Activated CD4-positive, alpha-beta T cell treated with anti-CD3 and anti-CD28 coated beads for 36 hours (primary cell): Measurements from ENCODE around the gene TLR1. TPM values are rescaled to one million over a fixed set of nuclear protein-coding genes. Genes with fewer than 3 reads are reported as not detected.

Experiments
- ATAC-seq: fragments of 200-7000 bp; cut with Tn5 transposase; one replicate; pipeline ENCODE4 v1.10.0; 2021; ENCODE audit warnings: mild to moderate bottlenecking, moderate library complexity
- CTCF ChIA-PET: fragments of 350-600 bp; sonication (Branson Sonifier 250); formaldehyde crosslinking; loops from one replicate; lab custom pipeline; 2021; ENCODE audit warnings: antibody characterized with exemption; lab: Charles Lee
- POLR2A ChIA-PET: fragments of 350-600 bp; sonication (Branson Sonifier 250); formaldehyde crosslinking; loops from one replicate; lab custom pipeline; 2021; ENCODE audit warnings: antibody characterized with exemption, inconsistent platforms; lab: Charles Lee
- DNase-seq: peaks from one replicate; pipeline ENCODE4 v3.0.0-alpha.2; 2020
- H3K27ac Mint-ChIP-seq: one replicate; pipeline ENCODE4 v1.8.0; 2021; ENCODE audit warnings: mixed read lengths
- H3K27me3 Mint-ChIP-seq: one replicate; pipeline ENCODE4 v1.8.0; 2021; ENCODE audit warnings: mixed read lengths
- H3K36me3 Mint-ChIP-seq: one replicate; pipeline ENCODE4 v1.8.0; 2021; ENCODE audit warnings: low read depth, mixed read lengths
- H3K4me1 Mint-ChIP-seq: one replicate; pipeline ENCODE4 v1.8.0; 2021; ENCODE audit warnings: mixed read lengths
- H3K4me3 Mint-ChIP-seq: one replicate; pipeline ENCODE4 v1.8.0; 2021; ENCODE audit warnings: mild to moderate bottlenecking, moderate library complexity, mixed read lengths
- H3K9me3 Mint-ChIP-seq: one replicate; pipeline ENCODE4 v1.8.0; 2021; ENCODE audit warnings: low read depth, mixed read lengths
- intact Hi-C, 2 experiments: fragments of 100-400 bp; cut with DNase I in 1 of 2; cut with micrococcal nuclease in 1 of 2; formaldehyde crosslinking; loops; one replicate each; pipeline versions ENCODE4 v1.14.2 to v1.15.1; 2022 to 2024; cut with DNase I, micrococcal nuclease
- total RNA-seq, 2 experiments: library from RNA; stranded (reverse); gene quantifications; one replicate each; pipeline ENCODE4 v1.2.3, GENCODE V29; 2021

Gene TLR1
- total RNA-seq, 2 experiments from 2014 or later = 1.5 to 1.7 TPM

- peak; percentile 77 for DNase-seq
- POLR2A ChIA-PET = interaction anchor here (0.5 to 0.9 kb wide), 3 partner anchors 23 to 236 kb away, joined by 3 to 5 read pairs (median 3); partner anchors contain the start of gene TLR10
- no peaks in the 10 kb centered on the region for H3K36me3 Mint-ChIP-seq
Observed at GRCh38 chr4:38759113-38759789, 45.3 kb downstream of the TLR1 start.

GRCh38 chr4:38757945-38758600 lies 46.5 kb downstream of the TLR1 start:
- no peak overlapping the region for H3K4me3 Mint-ChIP-seq
- CTCF ChIA-PET = interaction anchor here (0.5 to 7.2 kb wide), 13 partner anchors 18 to 688 kb away, joined by 4 to 99 read pairs (median 12); partner anchors contain the start of genes TLR1, TLR10 and TLR6
- ATAC-seq = peak; percentile 21

More at GRCh38 chr4:38759113-38759789, 45.3 kb downstream of the TLR1 start:
- ATAC-seq = peak; percentile 85
- intact Hi-C loops = loop anchor here (1.0 to 2.0 kb wide), 7 partner anchors 24 to 376 kb away; partner anchors contain the start of genes TLR1 (in 2 of the 2) and TLR6 (in 2 of the 2)
- CTCF ChIA-PET = interaction anchor here (0.6 to 7.2 kb wide), 54 partner anchors 10 to 1193 kb away, joined by 3 to 99 read pairs (median 4); partner anchors contain the start of genes FAM114A1, TLR1, TLR10 and TLR6
- peaks cover 15% of the 10 kb centered on the region for H3K4me1 Mint-ChIP-seq
- no peaks in the 10 kb centered on the region for H3K27me3 Mint-ChIP-seq
- no peak overlapping the region for H3K27ac Mint-ChIP-seq
- H3K9me3 Mint-ChIP-seq = no peaks in the 10 kb centered on the region
- H3K4me3 Mint-ChIP-seq = no peak overlapping the region

GRCh38 chr4:38752941-38753806 lies 51.4 kb downstream of the TLR1 start:
- ATAC-seq = no peak
- DNase-seq = no peak
- H3K36me3 Mint-ChIP-seq = peaks cover 4% of the 10 kb centered on the region
- peaks cover 4% of the 10 kb centered on the region for H3K9me3 Mint-ChIP-seq
- H3K4me3 Mint-ChIP-seq = no peak overlapping the region
- H3K4me1 Mint-ChIP-seq = peaks cover 7% of the 10 kb centered on the region
- POLR2A ChIA-PET = no interaction called here
- intact Hi-C loops = no loop called here
- CTCF ChIA-PET = no interaction called here
- H3K27ac Mint-ChIP-seq = no peak overlapping the region
- no peaks in the 10 kb centered on the region for H3K27me3 Mint-ChIP-seq

More at GRCh38 chr4:38757945-38758600, 46.5 kb downstream of the TLR1 start:
- Mint-ChIP-seq H3K4me1 (peaks cover 15% of the 10 kb centered on the region), H3K36me3 (no peaks in the 10 kb centered on the region), H3K27me3 (no peaks in the 10 kb centered on the region), H3K27ac (no peak overlapping the region), H3K9me3 (no peaks in the 10 kb centered on the region)
- intact Hi-C loops = loop anchor here in 1 of 2 experiments (2.0 kb wide), 1 partner anchor 47 kb away; the partner anchor contains the start of gene TLR1
- POLR2A ChIA-PET = no interaction called here
- peak; percentile 36 for DNase-seq

DNA sequence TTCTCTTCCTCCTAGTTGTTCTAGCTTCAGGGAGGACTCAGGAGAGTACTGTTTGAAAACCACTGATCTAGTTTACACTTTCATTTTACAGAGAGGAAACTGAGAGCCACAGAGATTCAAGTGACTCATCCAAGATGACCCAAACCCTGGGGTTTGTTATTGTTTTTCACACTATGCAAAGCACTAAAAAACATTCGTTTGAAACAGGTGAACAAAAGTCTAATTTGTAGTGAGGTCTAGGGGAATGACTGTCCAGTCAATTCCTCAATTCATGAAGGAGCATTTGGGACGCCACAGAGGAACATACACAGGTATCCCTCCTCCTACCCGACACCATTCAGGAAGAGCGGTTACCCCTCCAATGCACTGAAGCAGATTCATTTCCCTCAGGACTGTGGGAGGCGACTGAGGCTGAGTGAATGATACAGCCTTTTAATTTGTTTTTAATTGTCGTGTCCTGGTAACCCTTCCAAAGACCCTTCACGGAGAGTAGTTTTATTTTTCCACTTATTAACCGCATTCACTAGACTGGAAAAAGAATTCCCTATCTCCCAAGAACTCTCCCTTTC lies 52.1 kb downstream of the TLR1 start:
- Mint-ChIP-seq H3K27ac (no peak overlapping the region), H3K4me3 (no peak overlapping the region), H3K4me1 (peaks cover 7% of the 10 kb centered on the region), H3K9me3 (peaks cover 6% of the 10 kb centered on the region), H3K27me3 (no peaks in the 10 kb centered on the region), H3K36me3 (peaks cover 4% of the 10 kb centered on the region)
- peak; percentile 90 for ATAC-seq
- DNase-seq = no peak
- intact Hi-C loops = no loop called here
- CTCF ChIA-PET = no interaction called here
- POLR2A ChIA-PET = no interaction called here

GRCh38 chr4:38751341-38752010 lies 53.1 kb downstream of the TLR1 start:
- intact Hi-C loops = no loop called here
- H3K9me3 Mint-ChIP-seq = peaks cover 13% of the 10 kb centered on the region
- DNase-seq = no peak
- no peak overlapping the region for H3K4me3 Mint-ChIP-seq
- H3K36me3 Mint-ChIP-seq = peaks cover 5% of the 10 kb centered on the region
- no peak overlapping the region for H3K27ac Mint-ChIP-seq
- ChIA-PET POLR2A (no interaction called here), CTCF (no interaction called here)
- no peaks in the 10 kb centered on the region for H3K27me3 Mint-ChIP-seq
- H3K4me1 Mint-ChIP-seq = peaks cover 7% of the 10 kb centered on the region
- ATAC-seq = no peak

- ChIA-PET CTCF (interaction anchor here (0.7 to 1.1 kb wide), 2 partner anchors 9 to 11 kb away, joined by 3 to 5 read pairs; no protein-coding TSS in a partner anchor), POLR2A (no interaction called here)
- ATAC-seq (no peak), DNase-seq (no peak)
- Mint-ChIP-seq H3K4me1 (peaks cover 7% of the 10 kb centered on the region), H3K9me3 (peaks cover 13% of the 10 kb centered on the region), H3K27ac (no peak overlapping the region), H3K36me3 (peaks cover 5% of the 10 kb centered on the region), H3K27me3 (no peaks in the 10 kb centered on the region), H3K4me3 (no peak overlapping the region)
- intact Hi-C loops = no loop called here
Observed at GRCh38 chr4:38749336-38749735, 55.3 kb downstream of the TLR1 start.

DNA sequence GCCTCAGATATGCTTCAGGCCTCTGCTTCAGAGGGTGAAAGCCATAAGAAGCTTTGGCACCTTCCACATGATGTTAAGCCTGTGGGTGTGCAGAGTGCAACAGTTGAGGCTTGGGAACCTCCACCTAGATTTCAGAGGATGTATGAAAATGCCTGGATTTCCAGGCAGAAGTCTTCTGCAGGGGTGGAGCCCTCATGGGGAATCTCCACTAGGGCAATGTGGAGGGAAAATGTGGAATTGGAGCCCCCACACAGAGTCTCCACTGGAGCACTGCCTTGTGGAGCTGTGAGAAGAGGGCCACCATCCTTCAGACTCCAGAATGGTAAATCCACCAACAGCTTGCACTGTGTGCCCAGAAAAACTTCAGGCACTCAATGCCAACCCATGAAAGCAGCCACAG lies 57.0 kb downstream of the TLR1 start:
- Mint-ChIP-seq H3K4me3 (no peak overlapping the region), H3K36me3 (peaks cover 5% of the 10 kb centered on the region), H3K9me3 (peaks cover 13% of the 10 kb centered on the region), H3K27ac (no peak overlapping the region), H3K4me1 (peaks cover 12% of the 10 kb centered on the region), H3K27me3 (no peaks in the 10 kb centered on the region)
- no peak for DNase-seq
- ChIA-PET POLR2A (no interaction called here), CTCF (no interaction called here)
- no peak for ATAC-seq
- intact Hi-C loops = no loop called here

Other genes starting within 250 kb of the TLR1 start
- gene KLF3, start 140.6 kb downstream of the TLR1 start, total RNA-seq = 1 to 10 TPM; 6.1 to 6.2 TPM
- gene TLR10, start 21.8 kb downstream of the TLR1 start, total RNA-seq = not detected
- 1 to 10 TPM; 1.5 to 1.8 TPM for gene TLR6, start 52.0 kb upstream of the TLR1 start, total RNA-seq
- gene FAM114A1, start 63.0 kb upstream of the TLR1 start, total RNA-seq = under 1 TPM; 0.26 to 0.32 TPM
- gene TMEM156, start 227.6 kb upstream of the TLR1 start, total RNA-seq = 10 to 100 TPM; 14.3 to 15.4 TPM